NCI-H345 treated with DMSO at 0.1 percent for 48 hours (cell line): ENCODE measurements around the gene SUV39H1.
"Not testable (repeated sequence)": the region's sequence is repeated elsewhere in the genome, so short reads cannot be mapped to it uniquely, and the experiment has no call there.

ENCODE experiments used
- DNase-seq: peaks from one replicate; lab custom pipeline; 2025; ENCODE audit not compliant: unreplicated experiment; lab: John Stamatoyannopoulos, UW

Gene SUV39H1, protein sequence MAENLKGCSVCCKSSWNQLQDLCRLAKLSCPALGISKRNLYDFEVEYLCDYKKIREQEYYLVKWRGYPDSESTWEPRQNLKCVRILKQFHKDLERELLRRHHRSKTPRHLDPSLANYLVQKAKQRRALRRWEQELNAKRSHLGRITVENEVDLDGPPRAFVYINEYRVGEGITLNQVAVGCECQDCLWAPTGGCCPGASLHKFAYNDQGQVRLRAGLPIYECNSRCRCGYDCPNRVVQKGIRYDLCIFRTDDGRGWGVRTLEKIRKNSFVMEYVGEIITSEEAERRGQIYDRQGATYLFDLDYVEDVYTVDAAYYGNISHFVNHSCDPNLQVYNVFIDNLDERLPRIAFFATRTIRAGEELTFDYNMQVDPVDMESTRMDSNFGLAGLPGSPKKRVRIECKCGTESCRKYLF

DNA sequence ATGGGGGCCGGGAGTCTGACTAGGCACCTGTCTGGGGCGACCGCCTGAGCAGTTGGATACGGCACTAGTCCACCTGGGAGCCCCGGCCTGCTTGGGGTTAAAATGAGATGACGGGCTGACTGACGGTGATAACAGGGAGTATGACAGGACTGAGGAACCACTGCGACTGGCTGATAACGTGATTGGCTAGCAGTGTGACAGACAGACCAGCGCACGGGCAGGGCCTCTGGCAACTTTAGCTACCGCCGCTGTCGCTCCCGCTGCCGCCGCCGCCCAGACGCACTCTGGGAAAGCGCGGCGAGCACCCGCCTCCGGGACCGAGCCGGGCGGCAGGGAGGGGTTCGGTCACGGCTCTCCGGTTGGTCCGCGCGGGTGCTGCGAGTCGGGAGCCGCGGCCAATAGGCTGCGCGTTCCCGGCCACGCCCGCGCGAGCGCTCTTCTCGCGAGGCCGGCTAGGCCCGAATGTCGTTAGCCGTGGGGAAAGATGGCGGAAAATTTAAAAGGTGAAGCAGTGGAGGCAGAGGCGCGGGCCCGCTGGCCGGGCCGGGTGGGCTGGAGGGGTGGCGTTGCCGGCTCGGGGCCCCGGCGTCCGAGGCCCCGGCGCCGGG, at the start of gene SUV39H1:
Gene SUV39H1, plus strand, starts transcription at position 434 of the 608 bp plus-strand sequence. Its CDS starts 51 bp downstream, at position 485.
- DNase-seq: peak; percentile 66

DNA sequence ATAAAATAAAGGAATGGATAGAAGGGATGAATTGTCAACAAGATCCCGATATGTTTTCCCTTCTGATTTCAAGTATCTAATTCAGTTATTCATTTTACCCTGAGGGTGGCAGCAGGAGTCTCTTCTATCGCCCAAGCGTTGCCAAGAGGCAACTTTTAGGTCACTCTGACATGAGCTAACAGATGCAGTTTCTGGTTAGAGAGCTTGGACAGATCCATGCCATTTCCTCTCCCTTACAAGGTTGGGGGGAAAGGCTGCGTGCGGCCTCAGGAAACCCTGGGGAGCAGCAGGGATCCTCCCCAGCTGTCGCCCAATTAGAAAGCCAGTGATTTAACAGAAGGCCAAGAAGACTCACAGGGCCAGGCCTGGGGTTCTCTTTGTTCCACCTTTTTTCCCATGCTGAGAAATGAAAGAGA, 48.2 kb upstream of the SUV39H1 start:
- DNase-seq: peak; percentile 10

DNA sequence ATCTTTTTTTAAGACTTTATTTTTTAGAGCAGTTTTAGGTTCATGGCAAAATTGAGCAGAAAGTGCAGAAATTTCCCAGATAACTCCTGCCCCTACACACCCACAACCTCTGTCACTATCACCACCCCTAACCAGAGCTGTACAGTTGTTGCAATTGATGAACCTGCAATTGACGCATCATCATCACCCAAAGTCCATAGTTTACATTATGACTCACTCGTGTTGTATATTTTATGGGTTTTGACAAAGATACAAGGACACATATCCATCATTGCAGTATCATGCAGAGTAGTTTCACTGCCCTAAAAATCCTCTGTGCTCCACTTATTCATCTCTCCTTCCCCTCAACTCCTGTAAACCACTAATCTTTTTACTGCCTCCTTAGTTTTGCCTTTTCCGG, 47.4 kb upstream of the SUV39H1 start:
- no peak for DNase-seq

DNA sequence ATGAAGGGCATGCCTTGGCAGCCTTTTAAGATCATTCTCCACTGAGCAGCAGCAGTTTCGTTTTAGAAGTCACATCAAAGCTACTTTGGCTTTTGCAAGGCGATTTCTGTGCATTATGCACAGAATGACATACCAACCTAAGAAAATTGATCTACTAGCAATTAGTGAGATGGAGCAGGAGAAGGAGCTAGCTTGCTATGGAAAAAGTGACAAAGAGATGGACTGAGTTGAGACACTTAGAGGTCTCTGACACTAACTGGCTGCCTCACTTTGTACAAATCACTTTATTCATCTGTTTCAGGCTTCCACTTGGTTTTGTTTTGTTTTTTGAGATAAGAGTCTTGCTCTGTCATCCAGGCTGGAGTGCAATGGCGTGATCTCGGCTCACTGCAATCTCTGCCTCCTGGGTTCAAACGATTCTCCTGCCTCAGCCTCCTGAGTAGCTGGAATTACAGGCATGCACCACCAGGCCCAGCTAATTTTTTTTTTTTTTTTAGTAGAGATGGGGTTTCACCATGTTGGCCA, 44.4 kb upstream of the SUV39H1 start:
- DNase-seq: not testable (repeated sequence)

DNA sequence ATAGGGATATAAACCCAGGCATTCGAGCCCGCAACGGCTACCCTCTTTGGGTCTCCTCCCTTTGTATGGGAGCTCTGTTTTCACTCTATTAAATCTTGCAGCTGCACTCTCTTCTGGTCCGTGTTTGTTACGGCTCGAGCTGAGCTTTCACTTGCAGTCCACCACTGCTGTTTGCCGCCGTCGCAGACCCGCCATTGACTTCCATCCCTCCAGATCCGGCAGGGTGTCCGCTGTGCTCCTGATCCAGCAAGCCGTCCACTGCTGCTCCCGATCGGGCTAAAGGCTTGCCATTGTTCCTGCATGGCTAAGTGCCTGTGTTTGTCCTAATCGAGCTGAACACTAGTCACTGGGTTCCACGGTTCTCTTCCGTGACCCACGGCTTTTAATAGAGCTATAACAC, 41.8 kb upstream of the SUV39H1 start:
- DNase-seq: not testable (repeated sequence)

DNA sequence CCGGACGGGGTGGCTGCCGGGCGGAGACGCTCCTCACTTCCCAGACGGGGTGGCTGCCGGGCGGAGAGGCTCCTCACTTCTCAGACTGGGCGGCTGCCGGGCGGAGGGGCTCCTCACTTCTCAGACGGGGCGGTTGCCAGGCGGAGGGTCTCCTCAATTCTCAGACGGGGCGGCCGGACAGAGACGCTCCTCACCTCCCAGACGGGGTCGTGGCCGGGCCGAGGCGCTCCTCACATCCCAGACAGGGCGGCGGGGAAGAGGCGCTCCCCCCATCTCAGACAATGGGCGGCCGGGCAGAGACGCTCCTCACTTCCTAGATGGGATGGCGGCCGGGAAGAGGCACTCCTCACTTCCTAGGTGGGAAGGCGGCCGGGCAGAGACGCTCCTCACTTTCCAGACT, 36.8 kb upstream of the SUV39H1 start:
- not testable (repeated sequence) for DNase-seq

DNA sequence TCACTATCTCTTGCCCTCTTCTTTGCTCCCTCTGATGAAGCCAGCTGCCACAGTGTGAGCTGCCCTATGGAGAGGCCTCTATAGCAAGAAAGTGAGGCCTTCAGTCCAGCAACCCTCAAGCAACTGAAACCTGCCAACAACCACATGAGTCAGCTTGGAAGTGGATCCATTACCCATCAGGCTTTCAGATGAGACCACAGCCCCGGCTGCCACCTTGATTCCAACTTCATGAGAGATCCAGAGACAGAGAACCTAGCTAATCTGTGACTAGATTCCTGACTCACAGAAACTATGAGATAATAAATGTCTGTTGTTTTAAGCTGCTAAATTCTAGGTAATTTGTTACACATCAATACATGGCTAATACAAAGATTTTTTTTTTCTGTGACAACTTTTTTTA, 33.3 kb upstream of the SUV39H1 start:
- DNase-seq: no peak

DNA sequence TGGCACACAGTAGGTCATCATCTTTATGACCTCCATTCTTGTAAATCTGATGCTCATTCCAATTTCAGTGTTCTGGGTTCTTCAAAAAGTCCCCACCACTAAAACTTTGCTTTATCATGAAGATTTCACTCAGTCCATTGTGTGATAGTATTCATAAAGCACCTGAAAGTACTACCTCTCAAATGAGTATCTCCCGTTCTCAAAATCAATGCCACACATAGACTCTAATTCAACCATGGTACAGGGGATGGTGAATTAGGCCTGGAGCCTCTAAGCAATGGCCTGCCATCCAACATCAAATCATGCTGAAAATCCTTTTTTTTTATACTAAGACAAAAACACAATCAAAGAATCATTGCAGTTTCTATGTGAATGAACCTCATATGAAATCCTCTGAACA, 32.4 kb upstream of the SUV39H1 start:
- DNase-seq: no peak

DNA sequence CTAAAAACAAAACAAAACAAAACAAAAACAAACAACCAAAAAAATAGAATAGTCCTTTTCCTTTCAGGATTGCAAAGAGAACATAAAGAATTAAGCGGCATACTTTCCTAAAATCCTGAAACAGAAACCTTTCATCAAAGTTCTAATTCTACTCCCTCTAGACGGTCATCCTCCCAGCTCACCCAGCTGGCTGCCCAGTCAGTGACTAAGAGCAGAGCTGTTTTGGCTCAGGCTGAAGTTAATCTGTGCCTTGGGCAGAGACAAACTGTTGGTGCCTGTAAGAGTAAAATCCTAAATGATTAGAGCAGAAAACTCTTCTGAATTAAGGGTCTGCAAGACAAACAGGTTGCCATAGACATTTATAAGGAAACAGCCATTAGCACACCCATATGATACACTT, 30.5 kb upstream of the SUV39H1 start:
- DNase-seq: no peak

DNA sequence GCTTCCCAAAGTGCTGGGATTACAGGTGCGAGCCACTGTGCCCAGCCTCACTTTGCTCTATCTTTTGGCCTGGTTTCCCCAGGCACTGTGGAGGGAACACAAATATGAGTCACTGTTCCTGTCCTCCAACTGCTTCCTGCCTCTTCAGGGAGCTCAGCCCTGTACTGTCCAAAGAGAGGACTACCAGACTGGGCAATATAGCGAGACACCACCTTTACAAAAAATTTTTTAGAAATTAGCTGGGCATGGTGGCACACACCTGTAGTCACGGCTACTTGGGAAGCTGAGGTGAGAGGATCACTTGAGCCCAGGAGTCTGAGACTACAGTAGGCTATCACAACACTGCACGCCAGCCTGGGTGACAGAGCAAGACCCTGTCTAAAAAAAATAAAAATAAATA, 29.9 kb upstream of the SUV39H1 start:
- DNase-seq: no peak

DNA sequence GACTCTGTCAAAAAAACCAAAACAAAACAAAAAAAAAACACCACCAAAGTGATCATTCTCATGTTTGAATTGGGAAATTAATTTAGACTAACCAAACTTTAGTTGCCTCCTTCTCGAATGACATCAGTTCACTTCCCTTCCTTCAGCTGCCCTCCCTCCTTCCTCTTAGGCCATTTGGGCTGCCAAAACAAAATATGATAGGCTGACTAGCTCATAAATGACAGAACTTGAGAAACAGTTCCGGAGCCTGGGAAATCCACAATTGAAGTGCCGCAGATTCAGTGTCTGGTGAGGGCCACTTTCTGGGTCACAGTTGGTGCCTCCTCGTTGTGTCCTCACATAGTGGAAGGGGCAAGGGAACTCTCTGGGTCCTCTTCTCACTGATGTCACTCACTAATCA, 29.0 kb upstream of the SUV39H1 start:
- no peak for DNase-seq

DNA sequence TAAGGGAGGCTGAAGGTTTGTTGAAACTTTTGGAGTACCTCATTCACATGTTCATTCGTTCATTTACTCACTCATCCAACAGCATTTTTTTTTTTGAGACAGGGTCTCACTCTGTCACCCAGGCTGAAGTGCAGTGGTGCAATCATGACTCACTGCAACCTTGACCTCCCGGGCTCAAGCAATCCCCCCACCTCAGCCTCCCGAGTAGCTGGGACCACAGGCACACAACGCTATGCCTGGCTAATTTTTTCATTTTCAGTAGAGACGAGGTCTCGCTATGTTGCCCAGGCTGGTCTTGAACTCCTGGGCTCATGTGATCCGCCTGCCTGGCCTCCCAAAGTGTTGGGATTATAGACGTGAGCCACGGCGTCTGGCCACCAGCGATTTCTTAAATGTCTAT, 28.3 kb upstream of the SUV39H1 start:
- DNase-seq: not testable (repeated sequence)

DNA sequence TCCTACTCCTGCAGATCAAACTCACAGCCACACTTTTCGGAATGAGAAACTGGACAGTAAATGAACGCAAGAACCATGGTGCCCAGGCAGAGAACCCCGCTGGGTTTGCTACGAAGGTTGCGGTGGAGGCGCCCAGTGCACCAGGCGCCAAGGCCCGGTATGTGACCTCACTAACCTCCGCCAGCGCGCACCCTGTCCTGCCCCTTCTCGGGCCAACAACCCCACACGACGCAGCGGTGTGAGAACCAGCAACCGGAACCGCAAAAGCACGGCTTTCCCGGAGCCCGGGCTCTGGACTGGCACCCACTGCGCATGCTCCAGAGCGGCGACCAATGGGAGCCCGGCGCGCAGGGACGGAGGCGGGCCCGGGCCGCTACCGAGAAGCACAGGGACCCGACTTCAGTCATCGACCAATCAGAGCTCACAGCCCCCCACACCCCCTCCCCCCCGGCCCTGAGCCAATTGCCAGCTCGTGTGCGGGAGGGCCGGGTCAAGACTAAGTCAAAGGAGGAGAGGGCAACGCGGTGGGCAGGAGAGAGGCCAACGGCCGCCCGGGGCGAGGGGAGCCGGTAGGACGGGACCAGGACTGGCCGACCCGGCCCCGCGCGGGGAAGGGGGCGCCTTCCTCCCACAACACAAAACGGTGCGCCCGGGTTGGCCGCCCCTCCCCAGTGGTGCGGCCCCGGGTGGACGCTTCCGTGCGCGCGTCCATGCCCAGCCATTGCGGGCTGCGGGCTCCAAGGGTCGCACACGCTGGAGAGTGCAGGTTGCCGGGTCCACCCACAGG, 20.2 kb upstream of the SUV39H1 start:
- peak; percentile 76 for DNase-seq

DNA sequence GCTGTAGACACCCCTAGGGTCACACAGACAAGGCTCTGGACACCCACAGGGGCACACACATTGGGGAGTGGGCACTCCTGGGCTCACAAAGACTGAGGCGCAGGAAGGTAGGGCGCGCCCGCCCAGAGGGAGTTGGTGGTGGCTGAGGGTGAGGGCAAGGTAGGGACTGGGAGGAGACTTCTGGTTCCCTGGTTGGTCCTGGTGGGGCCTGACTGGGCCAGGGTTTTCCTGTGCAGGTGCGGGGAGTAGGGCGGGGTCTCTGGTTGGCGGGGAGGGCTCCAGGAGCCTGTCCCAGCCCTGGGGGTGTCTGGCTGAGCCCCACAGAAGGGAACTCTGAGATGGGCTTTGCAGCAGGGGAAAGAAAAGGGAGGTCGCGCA, 19.7 kb upstream of the SUV39H1 start:
- no peak for DNase-seq

DNA sequence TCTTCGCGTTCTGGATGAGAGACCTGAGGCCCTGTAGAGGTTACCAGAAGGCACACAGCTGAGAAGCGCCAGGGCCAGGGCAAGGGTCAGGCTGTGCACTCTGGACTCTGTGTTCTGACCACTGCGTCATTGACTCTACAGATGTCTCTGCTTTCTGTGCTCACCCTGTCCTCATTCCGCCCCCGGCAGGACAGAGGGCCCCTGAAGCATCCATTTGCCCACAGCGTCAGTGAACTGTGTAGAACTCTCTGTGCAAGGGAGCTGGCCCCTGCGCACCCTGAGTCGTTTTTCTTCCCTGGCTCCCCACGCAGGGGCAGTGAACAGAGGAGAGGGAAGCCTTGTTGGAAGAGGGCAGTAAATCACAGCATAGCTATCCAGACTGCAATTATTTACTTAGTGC, 19.0 kb upstream of the SUV39H1 start:
- DNase-seq: no peak

DNA sequence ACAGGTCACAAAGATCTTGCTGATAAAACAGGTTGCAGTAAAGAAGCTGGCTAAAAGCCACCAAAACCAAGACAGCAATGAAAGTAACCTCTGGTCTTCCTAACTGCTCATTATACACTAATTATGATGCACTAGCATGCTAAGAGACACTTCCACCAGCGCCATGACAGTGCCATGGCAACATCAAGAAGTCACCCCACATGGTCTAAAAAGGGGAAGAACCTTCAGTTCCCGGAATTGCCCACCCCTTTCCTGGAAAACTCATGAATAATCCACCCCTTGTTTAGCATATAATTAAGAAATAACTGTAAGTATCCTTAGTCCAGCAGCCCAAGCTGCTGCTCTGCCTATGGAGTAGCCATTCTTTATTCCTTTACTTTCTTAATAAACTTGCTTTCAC, 16.1 kb upstream of the SUV39H1 start:
- not testable (repeated sequence) for DNase-seq

DNA sequence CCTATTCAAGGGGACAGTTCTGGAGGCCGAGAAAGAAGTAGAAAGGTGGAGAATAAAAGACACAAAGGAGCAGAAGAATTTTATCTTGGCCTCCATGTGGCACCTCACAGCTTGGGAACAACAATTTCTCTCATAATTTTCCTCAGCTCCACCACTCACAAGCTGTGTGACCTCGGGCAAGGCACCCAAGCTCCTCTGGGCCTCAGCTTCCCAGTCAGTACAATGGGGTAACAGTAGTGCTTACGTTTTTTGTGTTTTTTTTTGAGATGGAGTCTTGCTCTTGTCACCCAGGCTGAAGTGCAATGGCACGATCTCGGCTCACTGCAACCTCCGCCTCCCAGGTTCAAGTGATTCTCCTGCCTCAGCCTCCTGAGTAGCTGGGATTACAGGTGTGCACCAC, 15.6 kb upstream of the SUV39H1 start:
- not testable (repeated sequence) for DNase-seq

DNA sequence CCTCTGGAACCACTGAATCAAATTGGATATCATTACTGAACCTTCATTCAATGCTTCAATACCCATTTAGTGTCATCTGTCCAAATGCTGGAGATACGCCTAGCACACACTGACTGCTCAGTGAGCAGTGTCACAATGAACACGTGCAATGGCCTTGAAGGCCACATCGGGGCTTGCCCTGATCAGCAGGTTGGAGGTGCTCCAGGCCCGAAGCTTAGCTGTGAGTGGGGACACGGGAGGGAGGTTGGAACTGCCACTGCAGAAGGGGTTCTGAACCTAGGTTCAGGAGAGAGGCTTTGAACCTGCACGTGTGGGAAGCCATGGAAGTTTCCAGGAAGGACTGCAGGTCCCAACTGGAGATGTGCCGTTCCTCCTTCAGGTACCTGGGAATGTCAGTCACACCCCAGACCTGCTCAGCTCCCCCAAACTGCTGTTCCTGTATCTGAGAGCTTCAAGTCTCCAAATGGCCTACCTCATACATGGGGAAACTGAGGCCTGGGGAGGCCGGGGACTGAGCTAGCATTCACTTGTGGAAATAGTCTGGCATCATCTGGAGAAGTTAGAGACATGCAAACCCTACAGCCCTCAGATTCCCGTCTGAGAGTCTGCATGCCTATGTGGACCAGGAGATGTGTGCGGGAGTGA, 14.9 kb upstream of the SUV39H1 start:
- DNase-seq: no peak

DNA sequence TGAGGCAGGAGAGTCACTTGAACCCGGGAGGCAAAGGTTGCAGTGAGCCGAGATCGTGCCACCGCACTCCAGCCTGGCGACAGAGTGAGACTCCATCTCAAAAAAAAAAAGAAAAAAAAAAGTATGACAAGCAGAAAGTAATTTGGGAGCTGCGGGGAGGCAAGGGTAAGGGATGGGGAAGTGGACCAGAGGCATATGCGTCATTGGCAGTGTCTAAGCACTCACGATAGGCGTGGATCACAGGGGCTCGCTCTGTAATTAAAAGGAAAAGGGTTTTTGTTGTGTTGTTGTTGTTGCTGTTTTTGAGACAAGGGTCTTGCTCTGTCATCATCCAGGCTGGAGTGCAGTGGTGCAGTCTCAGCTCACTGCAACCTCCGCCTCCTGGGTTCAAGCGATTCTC, 13.7 kb upstream of the SUV39H1 start:
- DNase-seq: not testable (repeated sequence)

DNA sequence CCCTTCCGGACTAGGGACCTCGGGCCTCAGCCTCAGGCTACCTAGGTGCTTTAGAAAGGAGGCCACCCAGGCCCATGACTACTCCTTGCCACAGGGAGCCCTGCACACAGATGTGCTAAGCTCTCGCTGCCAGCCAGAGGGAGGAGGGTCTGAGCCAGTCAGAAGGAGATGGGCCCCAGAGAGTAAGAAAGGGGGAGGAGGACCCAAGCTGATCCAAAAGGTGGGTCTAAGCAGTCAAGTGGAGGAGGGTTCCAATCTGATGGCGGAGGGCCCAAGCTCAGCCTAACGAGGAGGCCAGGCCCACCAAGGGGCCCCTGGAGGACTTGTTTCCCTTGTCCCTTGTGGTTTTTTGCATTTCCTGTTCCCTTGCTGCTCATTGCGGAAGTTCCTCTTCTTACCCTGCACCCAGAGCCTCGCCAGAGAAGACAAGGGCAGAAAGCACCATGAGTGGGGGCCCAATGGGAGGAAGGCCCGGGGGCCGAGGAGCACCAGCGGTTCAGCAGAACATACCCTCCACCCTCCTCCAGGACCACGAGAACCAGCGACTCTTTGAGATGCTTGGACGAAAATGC, 13.0 kb upstream of the SUV39H1 start, which contains the start of gene WAS:
Gene WAS, plus strand, starts transcription at position 389 of the 572 bp plus-strand sequence. Its CDS starts 55 bp downstream, at position 444.
- no peak for DNase-seq

DNA sequence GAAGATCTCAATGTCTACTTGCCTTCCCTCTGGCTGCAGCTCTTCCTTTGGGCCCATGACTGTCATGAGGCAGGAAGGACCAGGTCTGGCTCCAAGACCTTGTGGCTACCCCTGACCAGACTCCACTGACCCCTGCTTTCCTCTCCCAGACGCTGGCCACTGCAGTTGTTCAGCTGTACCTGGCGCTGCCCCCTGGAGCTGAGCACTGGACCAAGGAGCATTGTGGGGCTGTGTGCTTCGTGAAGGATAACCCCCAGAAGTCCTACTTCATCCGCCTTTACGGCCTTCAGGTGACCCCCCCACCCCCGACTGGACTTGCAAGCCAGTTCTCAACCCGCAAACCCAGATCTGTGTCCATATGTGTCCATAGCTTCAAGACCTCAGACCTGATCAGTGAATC, 12.4 kb upstream of the SUV39H1 start:
- DNase-seq: no peak
